Bone marrow (tissue), 2 donors: ENCODE measurements around the gene SUGCT.

Experiments
- DNase-seq, 2 donors: peaks; one replicate each; lab custom pipeline; 2025; lab: John Stamatoyannopoulos, UW

The SUGCT gene

GRCh38 chr7:40329601-40330153 lies 194.9 kb downstream of the SUGCT start:
- peak in 1 of 2 donors; percentile 26 for DNase-seq

GRCh38 chr7:40330408-40330807 lies 195.6 kb downstream of the SUGCT start:
- DNase-seq: no peak

GRCh38 chr7:40331915-40332314 lies 197.1 kb downstream of the SUGCT start:
- DNase-seq: no peak

DNA sequence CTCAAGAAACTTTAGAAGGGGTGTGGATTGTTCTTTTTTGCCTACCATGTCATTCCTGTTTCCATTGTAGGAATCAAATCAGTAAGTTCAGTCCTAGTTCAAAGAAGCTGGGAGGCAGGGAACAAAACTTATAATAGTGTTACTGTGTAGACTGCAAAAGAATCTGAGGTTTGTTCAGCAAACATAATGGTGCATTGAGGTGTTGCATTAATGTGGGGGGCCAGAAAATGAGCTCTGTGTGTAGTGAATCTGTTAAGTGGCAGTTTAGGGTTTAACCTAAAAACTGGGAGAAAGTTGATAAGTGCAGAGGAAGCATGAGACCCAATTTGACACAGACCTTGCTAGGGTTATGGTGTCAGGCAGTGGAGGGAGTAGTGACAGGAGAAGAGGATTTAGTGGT lies 197.7 kb downstream of the SUGCT start:
- DNase-seq: no peak

- DNase-seq: no peak
Measured at GRCh38 chr7:40341836-40342235, 207.0 kb downstream of the SUGCT start.

GRCh38 chr7:40346554-40346953 lies 211.7 kb downstream of the SUGCT start:
- DNase-seq: no peak

DNA sequence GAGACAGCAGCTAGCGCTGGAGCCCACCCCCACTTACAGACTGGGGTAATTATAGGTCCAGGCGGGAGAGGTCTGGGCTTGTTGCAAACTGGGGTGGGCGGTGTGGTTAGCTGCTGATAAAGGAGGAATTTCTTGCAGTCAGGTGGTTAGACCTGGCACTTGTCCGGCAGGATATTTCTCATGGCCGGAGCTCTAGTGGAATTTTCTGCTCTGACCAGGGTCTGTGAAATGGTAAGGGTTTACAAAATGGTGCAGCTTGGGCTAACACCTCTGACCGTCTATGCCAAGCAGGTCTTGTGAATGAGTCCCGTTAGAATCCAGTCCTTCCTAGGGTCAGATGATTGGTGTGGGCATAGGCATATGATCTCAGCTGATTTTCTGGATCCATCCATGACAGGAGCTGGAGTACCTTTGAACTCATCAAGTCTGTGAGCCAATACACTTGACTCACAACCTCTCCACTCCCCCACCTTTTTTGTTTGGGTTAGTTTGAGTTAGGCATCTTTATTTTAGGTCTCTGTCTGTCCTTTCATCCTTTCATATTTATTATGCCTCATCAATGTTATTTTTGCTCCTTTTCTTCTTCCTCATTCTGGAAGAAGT lies 213.4 kb downstream of the SUGCT start:
- DNase-seq: no peak

DNA sequence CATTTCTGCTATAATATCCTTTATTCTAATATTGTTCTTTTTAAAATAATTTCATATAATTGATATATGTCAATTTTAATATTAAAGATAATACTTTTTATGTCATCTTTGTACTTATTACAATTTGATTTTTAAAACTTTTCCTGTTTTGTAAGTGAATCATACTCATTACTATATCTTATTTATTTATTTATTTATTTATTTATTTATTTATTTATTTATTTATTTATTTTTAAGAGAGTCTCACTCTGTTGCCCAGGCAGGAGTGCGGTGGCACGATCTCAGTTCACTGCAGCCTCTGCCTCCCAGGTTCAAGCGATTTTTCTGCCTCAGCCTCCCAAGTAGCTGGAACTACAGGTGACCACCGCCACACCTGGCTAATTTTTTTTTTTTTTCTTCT lies 215.3 kb downstream of the SUGCT start:
- no peak for DNase-seq

- DNase-seq: no peak
Measured at GRCh38 chr7:40354711-40355110, 219.9 kb downstream of the SUGCT start.

DNA sequence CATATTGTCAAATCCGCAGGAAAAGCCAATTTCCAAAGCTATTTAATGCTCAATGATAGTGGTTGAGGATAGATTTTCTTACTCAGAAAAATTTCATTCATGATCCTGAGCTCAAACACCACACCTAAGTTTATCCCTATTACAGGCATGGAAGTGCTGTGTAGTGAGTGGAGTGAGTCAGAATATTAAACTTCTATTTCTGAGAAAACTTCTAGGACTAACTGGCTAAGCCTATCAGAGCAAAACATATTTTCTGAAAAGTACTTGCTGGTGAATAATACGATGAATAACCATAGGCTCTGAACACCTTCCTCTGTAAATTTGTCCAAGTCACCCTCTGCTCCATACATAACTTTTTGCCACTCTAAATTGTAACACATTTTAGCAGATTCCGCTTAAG lies 221.5 kb downstream of the SUGCT start:
- no peak for DNase-seq

DNA sequence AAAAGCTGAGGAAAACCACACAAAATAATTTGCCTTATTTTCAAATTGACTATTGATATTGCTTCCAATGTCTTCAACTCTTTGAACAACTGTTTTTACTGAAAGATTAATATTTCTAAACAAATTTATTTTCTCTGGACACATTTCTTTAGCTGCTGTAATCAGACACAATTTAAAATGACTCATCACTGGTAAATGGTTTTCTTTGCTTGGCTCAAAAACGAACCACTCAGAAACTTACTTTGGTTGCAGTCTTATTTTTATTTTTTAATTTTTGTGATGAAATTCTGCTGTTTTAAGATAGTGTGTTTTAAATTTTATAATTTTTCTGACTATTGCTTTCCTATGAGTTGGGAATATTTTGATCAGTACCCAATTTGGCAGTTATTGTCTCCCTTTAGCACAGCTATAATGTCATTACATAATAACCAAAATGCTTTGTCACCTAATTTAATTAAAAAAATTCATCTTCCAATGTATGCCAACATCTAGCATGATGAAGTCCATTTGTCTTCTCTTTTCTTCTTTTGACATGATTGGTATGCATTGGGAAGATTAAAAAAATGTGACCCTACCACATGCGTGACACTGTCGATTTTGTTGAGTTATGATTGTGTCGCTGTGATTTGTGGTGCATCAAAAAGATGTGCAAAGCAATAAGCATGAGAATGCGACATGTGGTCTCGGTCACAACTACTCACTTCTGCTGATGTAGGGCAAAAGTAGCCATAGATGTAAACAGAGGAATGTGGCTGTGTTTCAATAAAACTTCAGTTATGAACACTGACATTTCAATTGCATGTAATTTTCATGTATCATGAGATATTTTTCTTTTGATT lies 222.3 kb downstream of the SUGCT start:
- no peak for DNase-seq

- no peak for DNase-seq
Measured at GRCh38 chr7:40369641-40370277, 235.0 kb downstream of the SUGCT start.

- no peak for DNase-seq
Measured at GRCh38 chr7:40371806-40372440, 237.1 kb downstream of the SUGCT start.

GRCh38 chr7:40374575-40374974 lies 239.8 kb downstream of the SUGCT start:
- DNase-seq: no peak

GRCh38 chr7:40380111-40380510 lies 245.3 kb downstream of the SUGCT start:
- DNase-seq: no peak

DNA sequence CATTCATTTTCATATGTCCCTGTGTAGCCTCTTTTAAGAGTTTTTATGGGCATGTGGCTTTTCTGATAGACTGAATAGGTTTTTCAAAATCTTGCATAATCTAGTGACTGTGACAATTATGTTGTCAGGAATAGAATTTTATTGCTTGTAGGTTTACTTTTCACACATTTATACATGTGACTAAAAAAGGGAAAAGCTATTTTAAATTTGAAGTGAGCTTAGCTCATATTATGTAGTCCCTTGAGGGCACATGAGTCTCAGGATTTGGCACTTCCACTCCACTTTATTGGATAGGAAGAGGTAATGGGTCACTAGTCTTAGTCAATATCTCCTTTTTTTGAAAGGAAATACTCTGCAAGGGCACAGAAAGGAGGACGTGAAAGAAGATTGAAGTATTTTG lies 247.3 kb downstream of the SUGCT start:
- DNase-seq: no peak

DNA sequence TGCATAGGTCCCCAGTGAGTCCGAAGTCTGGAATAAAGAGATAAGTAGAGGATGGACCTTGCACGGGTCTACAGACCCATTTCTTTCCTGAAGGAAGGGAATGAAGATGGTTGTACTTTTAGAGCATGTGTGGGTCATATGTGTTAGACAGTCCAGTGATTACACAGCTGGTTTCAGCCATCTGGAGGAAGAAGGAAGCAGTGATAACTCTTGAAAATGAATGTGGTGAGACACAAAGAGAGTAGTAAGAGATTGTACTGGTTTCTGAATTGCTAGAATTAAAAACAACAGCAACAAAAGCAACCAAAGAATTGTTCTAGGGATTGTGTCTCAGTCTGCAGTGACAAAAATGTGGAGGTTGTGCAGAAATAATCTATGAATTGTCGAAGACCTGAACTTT lies 258.9 kb downstream of the SUGCT start:
- DNase-seq: no peak

DNA sequence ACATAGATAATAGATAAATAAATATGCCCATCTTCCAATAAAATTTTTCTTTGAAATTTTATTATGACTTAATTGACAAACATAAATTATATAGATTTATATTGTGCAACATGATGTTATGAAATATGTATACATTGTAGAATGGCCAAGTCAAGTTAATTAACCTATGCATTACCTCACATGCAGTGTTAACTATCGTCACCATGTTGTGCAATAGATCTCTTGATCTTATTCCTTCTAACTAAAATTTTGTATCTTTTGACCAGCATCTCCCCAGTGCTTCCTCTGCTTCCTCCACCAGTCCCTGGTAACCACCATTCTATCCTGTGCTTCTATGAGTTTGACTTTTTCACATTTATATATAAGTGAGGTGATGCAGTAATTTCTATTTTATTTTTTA lies 259.6 kb downstream of the SUGCT start:
- DNase-seq: no peak

DNA sequence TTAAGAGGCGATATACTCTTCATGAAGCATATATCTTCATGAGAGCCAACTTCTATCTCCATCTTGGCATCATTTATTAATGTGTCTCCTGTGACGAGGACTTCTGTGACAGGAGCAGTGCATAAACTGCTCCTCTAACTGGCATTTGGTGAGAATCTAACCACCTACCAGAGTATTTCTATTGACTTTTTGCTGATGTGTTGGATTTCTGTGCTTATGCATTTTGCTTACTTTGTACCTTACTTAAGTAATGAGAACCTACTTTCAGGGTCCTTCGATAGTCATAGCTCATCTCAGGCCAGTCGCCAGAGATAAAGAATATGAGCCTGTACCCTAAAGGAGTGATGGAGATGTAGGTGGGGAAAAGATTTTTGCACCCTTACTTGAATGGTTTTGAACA lies 265.7 kb downstream of the SUGCT start:
- DNase-seq: no peak

DNA sequence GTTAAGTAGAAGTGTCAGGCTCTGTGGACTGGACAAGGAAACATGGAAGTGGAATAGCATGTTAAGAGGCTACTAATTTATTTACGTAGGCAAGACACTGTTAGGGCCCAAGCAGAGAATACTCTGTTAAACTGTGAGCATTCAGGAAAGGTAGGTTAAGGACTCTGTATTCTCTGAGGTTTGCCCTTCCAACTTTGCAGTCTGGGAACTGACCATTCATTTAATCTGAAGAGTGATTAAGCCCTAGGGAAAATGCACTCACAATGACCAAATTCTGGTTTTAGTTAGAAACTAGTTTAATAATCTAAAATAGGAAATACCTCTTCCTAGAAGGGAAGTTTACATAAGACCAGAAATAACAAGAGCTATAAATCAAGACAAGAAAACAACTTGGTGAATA lies 266.6 kb downstream of the SUGCT start:
- DNase-seq: no peak

DNA sequence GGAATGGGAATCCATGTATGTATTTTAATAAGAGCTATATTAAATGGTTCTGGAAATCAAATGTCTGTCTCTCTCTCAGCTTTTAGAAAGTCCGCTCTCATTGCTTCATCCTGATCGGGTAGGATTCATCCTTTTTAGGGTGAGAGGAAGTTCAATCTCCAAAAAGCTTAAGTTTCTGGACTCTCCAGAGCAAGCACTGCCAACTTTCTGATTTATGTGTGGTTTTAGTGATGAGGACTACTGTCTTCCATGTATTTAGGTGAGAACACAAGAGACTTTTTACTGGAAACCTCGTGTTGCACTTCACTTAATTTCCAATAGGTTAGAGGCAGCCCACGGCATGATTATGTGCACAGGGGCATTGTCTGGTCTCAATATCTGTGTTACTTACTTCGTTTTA lies 267.9 kb downstream of the SUGCT start:
- DNase-seq: no peak

DNA sequence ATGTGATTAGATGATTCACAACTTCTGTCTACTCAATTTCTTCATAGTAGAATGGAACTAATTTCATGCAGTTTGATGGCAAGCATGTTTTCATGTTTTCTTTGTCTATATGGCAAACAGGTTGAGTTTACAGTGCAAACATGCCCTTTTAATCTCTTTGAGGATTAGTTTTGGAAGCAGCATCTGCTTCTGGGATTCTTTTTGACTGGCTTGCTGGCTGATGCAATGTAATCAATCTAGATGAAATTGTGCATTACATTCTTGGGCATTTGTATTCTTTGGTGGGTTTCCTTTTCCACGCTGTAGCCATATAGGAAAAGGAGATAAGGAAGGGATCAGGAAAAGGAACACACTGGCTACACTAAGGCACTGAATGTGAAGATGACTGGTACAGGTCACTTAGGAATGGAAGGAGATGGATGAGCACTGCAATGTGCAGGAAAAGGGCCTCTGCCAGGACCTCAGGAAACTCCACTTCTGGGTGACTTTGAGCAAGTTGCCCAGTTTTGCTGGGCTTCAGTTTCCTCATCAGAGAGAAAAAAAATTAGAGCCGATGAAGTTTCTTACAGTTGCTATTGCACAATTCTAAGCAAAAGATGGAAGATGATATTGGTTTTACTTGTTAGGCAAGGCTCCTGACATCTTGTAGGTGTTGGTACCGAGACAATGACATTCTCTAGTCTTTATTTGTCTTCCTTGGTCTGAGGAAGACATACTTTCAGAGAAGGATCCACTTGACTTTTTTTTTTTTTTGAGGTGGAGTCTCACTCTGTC lies 269.1 kb downstream of the SUGCT start:
- DNase-seq: no peak
